ENCODE results near the gene YRDC. TPM values are rescaled to one million over a fixed set of nuclear protein-coding genes. Genes with fewer than 3 reads are reported as not detected.

Gene YRDC
- total RNA-seq, 2 donors from 2014 or later, result 8.7 to 9.7 TPM

DNA sequence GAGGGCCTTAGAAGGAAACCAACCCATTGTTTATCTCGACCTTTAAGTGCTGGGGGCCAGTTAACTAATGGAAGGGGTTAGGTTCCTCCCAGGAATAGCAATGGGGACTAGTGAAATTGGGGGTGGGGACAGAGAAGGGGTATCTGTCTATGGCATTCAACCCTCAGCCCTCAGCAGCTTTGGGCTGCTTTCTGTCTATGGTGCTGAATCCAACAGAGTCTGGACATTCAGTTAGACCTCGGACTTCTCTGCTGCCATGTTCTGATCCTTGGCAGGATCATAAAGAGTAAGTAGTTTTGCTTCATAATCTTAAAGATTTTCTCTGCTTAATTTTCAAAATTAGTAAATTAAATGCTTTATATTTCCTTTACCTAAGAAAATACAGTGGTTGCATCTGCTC lies 40.5 kb downstream of the YRDC start:
- DNase-seq (ENCODE audit: low spot score) (no peak), ATAC-seq (ENCODE audit: insufficient number of reproducible peaks, low FRiP score, low read depth) (no peak)
- Histone ChIP-seq H3K36me3 (no peaks in the 10 kb centered on the region), H3K27ac (no peak overlapping the region), H3K4me1 (ENCODE audit: control insufficient read depth in 1 of 2, low read depth in 2 of 2) (no peaks in the 10 kb centered on the region), H3K9me3 (no peaks in the 10 kb centered on the region), H3K4me3 (no peak overlapping the region), H3K27me3 (replicated peaks; ENCODE audit: insufficient read depth) (peaks cover 4% of the 10 kb centered on the region)
- TF ChIP-seq, protein P1, sequence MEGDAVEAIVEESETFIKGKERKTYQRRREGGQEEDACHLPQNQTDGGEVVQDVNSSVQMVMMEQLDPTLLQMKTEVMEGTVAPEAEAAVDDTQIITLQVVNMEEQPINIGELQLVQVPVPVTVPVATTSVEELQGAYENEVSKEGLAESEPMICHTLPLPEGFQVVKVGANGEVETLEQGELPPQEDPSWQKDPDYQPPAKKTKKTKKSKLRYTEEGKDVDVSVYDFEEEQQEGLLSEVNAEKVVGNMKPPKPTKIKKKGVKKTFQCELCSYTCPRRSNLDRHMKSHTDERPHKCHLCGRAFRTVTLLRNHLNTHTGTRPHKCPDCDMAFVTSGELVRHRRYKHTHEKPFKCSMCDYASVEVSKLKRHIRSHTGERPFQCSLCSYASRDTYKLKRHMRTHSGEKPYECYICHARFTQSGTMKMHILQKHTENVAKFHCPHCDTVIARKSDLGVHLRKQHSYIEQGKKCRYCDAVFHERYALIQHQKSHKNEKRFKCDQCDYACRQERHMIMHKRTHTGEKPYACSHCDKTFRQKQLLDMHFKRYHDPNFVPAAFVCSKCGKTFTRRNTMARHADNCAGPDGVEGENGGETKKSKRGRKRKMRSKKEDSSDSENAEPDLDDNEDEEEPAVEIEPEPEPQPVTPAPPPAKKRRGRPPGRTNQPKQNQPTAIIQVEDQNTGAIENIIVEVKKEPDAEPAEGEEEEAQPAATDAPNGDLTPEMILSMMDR (IDR thresholded peaks at IDR 0.05), result no peak

DNA sequence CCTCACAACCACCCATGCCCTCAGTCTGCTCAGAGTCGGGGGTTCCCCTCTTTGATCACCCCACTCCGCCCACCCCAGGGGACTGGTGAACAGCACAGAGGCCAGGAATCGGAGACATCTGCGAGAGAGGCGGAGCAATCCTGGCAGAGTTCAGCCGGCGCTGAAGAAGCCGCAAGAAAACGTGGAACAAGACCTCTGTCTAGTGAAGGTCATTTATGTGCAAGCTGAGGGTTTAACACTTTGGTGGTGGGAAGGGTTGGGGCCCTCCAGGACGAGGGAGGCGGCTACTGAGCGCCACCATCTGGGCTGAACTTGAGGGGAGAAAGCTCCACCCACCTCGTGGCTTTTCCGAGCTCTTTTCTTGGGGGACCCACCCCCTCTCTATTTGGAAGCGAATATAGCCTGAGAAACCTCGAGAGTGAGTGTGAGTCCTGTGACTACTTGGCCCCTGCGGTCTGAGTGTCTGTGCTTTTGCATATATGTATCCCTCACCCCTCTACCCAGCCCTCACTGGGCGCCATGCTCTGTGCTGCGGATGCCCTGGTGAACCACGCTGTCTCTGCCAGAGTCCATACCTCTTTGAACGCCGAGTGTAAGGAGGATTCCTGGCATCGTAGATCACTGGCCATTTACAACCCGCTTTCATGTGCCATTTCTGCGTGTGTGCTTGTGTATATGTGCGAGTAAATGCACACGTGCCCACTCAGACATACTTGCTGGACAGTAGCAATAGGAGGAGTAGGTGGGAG lies 41.9 kb downstream of the YRDC start:
- DNase-seq (ENCODE audit: low spot score) (no peak), ATAC-seq (ENCODE audit: insufficient number of reproducible peaks, low FRiP score, low read depth) (no peak)
- Histone ChIP-seq H3K36me3 (no peaks in the 10 kb centered on the region), H3K9me3 (no peaks in the 10 kb centered on the region), H3K4me3 (no peak overlapping the region), H3K4me1 (ENCODE audit: control insufficient read depth in 1 of 2, low read depth in 2 of 2) (no peaks in the 10 kb centered on the region), H3K27ac (no peak overlapping the region), H3K27me3 (replicated peaks; ENCODE audit: insufficient read depth) (peaks cover 4% of the 10 kb centered on the region)
- TF ChIP-seq, protein P1 (IDR thresholded peaks at IDR 0.05), result no peak

DNA sequence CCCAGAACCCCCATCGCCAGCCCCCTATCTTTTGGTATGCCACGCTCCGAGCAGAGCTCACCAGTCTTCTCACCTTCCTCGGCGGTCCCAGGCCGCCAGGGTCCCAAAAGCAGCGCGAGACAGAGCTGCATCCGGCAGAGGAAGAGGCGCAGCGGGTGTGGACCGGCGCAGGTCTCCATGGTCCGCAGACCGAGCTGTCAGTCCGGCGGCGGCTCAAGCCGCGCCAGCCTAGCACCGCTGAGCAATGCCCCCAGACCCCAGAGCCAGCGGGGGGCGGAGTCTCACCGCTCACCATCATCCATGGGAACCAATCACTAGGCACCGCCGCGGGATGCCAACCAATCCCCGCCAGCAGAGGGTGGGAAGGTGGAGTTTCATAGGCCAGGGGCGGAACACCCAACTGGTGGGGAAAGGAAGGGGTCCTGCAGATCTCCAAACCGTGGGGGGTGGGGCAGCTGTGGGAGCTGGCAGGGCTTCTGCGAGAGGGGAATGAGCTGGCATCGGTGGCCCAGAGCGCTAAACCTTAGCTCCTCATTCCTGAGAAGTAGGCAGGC lies 43.0 kb downstream of the YRDC start, which contains the start of gene EPHA10:
Gene EPHA10 (minus strand): TSS at position 233 of the 554 bp plus-strand sequence. CDS start 54 bp downstream, at position 179.
- H3K9me3 ChIP-seq, result no peaks in the 10 kb centered on the region
- no peaks in the 10 kb centered on the region for H3K36me3 ChIP-seq
- H3K27ac ChIP-seq, result no peak within 1 kb of the TSS
- H3K4me1 ChIP-seq (ENCODE audit: control insufficient read depth in 1 of 2, low read depth in 2 of 2), result no peaks in the 10 kb centered on the region
- DNase-seq (ENCODE audit: low spot score) (no peak), ATAC-seq (ENCODE audit: insufficient number of reproducible peaks, low FRiP score, low read depth) (no peak)
- no peak within 1 kb of the TSS for H3K4me3 ChIP-seq
- peaks cover 4% of the 10 kb centered on the region for H3K27me3 ChIP-seq (replicated peaks; ENCODE audit: insufficient read depth)
- TF ChIP-seq, protein P1 (IDR thresholded peaks at IDR 0.05), result no peak

DNA sequence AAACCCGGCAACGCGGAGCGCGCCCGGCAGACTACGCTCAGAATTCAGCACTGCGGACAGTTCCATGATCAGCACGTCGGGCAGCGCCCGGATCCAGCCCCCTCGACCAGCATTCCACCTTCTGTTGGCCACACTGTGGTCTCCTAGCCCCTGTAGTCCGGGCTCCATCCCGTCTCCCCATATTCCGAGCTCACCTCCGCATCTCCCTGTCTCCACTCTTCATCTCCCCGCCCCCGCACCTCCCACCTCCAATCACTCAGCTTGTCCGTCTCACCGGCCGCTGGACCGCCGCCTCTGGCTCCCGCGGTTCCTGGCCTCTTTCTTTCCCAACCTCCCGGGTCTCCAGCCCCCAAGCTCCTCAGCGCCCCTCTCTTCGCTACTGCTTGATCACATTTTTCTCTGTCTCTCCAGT lies 43.6 kb downstream of the YRDC start:
- DNase-seq (ENCODE audit: low spot score) (no peak), ATAC-seq (ENCODE audit: insufficient number of reproducible peaks, low FRiP score, low read depth) (no peak)
- H3K4me1 ChIP-seq (ENCODE audit: control insufficient read depth in 1 of 2, low read depth in 2 of 2), result no peaks in the 10 kb centered on the region
- peaks cover 4% of the 10 kb centered on the region for H3K27me3 ChIP-seq (replicated peaks; ENCODE audit: insufficient read depth)
- H3K4me3 ChIP-seq, result no peak overlapping the region
- H3K36me3 ChIP-seq, result no peaks in the 10 kb centered on the region
- no peak overlapping the region for H3K27ac ChIP-seq
- H3K9me3 ChIP-seq, result no peaks in the 10 kb centered on the region
- TF ChIP-seq, protein P1 (IDR thresholded peaks at IDR 0.05), result no peak

DNA sequence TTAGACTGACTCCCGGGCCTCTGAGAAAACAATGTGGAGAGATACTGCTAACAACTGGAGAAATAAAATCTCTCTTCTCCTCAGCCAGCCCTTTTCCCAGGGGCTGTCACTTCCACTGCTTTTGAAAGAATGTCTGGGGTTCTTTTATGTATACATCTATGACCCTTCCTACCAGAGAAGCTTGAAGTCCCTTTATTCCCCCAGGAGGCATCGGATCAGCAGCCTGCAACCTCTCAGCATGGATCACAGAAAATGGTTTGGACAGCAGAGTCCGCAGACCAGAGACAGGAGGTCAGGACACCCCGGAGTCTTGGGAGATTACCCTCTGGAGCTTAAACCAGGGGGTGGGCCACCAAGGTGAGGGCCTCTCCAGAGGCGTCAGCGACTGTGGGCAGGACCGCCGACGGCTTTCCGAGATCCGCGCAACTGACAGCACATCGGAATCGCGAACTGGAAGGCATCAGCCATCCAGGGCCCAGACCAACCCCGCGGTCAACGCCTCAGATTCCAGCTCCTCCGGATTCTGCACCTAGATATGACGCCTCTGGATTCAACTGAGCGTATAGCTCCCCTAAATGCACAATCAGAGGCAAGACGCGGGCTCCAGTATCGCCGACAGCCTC lies 44.1 kb downstream of the YRDC start:
- no peaks in the 10 kb centered on the region for H3K36me3 ChIP-seq
- H3K27me3 ChIP-seq (replicated peaks; ENCODE audit: insufficient read depth), result peaks cover 4% of the 10 kb centered on the region
- H3K4me1 ChIP-seq (ENCODE audit: control insufficient read depth in 1 of 2, low read depth in 2 of 2), result no peaks in the 10 kb centered on the region
- DNase-seq (ENCODE audit: low spot score), result no peak
- no peak for ATAC-seq (ENCODE audit: insufficient number of reproducible peaks, low FRiP score, low read depth)
- H3K9me3 ChIP-seq, result no peaks in the 10 kb centered on the region
- no peak overlapping the region for H3K4me3 ChIP-seq
- TF ChIP-seq, protein P1 (IDR thresholded peaks at IDR 0.05), result no peak
- no peak overlapping the region for H3K27ac ChIP-seq

Measured in thoracic aorta (tissue), 2 donors.